Erythroblast (primary cell): ENCODE data around the gene SCNN1A.

ENCODE experiments used
- DNase-seq, 2 experiments: peaks; one replicate each; lab custom pipeline; 2025; lab: John Stamatoyannopoulos, UW
- GATA1 ChIP-seq: IDR thresholded peaks from 2 replicates; pipeline ENCODE4 v1.6.1; 2011; ENCODE audit warnings: low read depth, mild to moderate bottlenecking, control low read depth, low read length, moderate library complexity
- POLR2A ChIP-seq: IDR thresholded peaks from 2 replicates; pipeline ENCODE4 v1.6.1; 2011; ENCODE audit warnings: mild to moderate bottlenecking, low read length

SCNN1A gene

DNA sequence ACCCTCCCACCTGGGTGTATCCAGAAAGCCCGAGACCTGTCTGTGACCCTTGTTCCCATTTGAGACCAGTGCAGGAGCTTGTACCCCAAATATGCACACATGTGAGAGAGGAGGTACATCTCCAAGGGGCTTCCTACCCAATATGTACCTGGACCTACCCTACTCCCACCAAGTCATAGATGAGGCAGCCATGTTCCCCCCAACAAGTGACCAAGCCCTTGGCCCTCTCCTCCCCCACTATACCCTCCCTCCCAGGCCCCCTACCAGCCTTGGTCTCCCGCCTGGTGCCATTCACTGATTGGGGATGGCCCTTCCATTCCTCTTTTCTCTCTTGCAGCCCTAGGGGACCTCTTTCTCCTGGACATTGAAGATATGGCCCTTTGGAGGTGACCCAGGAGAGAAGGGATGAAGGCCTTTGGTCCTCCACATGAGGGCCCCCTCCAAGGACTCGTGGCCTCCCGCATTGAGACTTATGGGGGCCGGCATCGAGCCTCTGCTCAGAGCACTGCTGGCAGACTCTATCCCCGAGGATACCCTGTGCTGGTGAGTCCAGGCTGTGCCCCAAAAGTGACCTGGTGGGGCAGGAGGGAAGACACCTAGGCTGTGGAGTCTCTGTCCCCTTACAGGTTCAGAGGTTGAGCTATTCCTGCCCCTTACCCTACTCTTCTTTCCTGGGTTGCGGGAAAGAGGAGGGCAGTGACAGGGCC lies 63.4 kb downstream of the SCNN1A start:
- no peak for DNase-seq
- TF ChIP-seq POLR2A (no peak), GATA1 (no peak)

DNA sequence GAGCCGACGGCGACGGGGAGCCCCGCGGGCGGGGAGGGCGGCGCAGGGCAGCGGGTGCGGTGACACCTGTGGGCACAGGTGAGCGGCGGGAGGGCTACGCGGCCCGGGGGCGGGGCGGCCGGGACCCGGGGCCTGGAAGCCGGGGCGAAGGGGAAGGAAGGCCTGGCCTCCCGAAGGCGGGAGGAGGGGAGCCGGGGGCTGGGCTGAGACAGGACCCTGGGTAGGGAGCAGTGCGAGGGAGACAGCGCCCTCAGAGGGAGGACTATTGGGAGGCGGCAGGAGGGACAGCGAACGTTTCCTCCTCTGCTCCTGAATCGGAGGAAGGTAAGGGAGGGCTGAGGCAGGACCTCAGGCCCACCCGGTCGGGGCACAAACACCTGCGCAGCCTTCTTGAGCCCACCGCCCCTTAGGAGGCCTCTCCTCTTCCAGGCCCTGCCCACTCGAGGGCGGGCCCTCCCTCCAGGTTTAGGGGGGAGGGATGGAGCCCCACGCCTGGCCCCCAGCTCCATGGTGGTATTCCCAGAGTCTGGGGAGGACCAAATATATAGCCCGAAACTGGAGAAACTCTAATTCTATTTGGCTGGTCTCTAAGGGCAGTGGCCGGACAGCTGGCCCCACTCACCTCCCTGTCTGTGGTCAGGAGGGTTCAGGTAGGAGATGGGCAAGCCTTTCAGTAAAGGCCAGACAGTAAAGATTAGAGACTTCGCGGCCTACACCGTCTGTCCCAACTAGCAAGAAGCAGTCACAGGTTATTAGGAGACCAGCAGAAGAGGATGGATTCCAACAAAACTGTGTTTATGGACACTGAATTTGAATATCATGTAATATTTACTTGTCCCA lies 64.4 kb downstream of the SCNN1A start:
- DNase-seq, result no peak
- TF ChIP-seq GATA1 (no peak), POLR2A (no peak)

DNA sequence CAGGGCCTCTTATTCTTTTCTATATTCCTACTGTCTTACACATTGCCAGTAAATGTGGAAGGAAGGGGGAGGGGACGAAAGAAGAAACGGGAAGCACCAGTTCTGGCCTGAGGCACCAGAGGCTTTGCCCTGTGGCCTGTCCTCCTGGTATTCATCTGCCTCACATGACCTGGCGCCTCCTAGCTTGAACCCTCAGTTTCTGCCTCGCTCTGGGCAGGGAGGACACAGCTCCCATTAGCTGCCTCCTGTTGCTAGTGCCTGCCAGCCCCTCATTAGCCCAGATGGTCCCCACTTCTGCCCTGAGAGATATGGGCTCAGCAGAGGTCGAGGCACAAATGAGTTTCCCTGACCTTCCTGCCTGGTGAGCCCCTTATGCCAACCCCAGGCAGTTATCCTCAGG lies 67.8 kb downstream of the SCNN1A start:
- DNase-seq, result no peak
- no peak for TF ChIP-seq POLR2A

DNA sequence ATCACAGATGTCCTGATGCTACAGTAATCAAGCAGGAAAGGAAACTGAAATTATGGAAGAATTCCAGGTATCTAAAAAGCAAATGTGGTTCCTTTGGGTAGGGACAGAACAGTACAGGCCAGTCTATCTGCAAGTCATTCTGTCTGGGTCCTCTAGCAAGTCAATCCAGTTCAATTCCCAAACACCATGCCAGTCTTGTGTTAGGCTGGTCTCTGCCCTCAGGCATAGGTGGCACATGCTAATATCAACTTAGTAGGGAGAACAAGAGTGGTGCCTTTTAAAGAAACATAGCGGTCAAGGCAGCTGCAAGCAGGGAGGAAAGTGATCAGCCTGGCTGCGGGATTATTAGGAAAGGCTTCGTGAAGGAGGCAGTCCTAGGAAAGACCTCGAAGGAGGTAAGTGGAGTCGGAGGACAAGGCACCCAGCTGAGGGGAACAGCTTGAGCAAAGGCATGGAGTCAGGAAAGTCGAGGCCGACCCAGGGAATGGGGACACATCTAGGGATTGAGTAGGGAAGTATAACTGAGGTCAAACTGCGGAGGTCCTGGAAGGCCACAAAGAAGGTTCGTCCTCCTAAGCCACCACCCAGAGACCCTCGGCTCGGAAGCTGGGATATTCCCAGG lies 68.7 kb downstream of the SCNN1A start:
- no peak for DNase-seq
- TF ChIP-seq POLR2A (no peak), GATA1 (no peak)

DNA sequence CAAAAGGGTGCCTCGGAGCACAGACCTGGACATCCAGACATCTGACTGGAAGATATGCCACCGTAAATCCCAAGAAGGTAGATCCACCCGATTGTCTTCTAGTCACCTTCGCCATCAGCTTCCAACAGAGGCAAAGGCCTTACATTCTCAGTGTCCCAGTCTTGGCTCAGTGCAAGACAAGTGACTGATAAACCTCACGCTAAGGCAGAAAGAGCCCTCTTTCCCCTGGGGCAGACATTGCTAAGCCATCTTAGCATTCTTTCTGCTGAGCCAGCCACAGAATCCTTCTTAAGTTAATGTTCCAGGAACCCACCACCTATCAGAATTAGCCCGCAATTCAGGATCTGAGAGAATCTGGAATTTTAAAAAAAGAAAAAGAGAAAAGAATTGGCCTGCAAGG lies 69.2 kb downstream of the SCNN1A start:
- TF ChIP-seq GATA1 (no peak), POLR2A (no peak)
- DNase-seq, result no peak

DNA sequence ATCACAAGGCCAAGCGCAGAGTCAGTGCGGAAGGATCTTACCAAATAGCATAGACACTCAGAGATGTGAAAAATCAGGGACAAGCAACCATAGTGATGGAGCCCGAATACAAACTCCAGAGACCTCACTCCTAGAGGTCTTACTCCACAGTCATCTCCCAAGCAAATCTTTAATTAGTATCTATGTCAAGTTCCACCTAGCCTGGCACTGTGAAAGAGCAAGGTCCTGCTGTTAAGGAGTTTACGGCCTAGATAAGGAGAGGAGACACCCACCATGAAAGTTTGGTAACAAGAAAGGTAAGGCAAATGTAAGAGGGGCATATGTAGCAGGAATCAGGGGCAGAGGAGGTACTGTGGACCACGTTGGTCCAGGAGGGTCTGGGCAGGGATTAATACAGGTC lies 72.3 kb downstream of the SCNN1A start:
- no peak for DNase-seq
- no peak for TF ChIP-seq POLR2A
- no peak for TF ChIP-seq GATA1

DNA sequence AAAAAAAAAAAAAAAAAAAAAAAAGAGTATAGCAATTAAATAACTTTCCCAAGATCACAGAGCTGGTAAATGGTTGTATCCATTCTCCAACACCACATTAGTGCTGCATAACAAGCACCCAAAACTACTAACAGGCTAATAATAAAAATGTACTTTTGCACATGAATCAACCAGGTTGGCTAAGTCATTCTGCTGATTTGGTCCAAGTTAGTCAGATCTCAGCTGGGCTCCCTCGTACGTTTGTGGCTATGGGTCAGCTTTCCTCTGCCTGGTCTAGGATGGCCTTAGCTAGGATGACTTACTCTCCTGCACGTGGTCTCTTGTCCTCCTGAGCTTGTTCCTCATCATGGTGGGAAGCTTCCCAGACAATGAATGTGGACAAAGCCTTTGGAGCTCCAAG lies 72.7 kb downstream of the SCNN1A start:
- no peak for TF ChIP-seq GATA1
- no peak for TF ChIP-seq POLR2A
- no peak for DNase-seq

DNA sequence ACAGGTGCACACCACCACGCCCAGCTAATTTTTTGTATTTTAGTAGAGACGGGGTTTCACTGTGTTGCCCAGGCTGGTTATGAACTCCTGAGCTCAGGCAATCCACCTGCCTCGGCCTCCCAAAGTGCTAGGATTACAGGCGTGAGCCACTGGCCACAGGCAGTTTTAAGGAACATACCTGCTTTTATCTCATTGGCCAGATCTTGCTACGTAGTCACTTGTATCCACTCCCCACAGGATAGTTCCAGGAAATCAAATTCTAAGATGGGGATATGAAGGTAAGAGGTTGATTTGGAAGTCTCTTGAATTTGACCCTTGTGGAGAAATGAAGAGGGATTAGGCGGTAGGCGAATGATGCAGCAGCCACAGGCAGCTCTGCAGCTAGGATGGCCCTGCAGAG lies 73.6 kb downstream of the SCNN1A start:
- TF ChIP-seq GATA1, result no peak
- no peak for TF ChIP-seq POLR2A
- DNase-seq, result no peak

DNA sequence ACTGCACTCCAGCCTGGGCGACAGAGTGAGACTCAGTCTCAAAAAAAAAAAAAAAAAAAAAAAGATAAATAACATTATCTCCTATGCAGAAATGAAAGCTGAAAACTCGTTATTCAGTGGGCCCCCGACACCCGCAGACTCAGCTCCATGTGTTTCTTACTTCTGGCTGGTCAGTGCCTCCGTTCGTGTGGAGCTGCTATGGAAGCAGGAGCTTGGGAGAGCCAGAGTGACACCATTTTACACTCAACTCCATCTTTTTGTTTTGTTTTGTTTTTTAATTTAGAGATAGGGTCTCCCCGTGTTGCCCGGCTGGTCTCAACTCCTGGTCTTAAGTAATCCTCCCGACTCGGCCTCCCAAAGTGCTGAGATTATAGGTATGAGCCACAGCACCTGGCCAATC lies 78.2 kb downstream of the SCNN1A start:
- TF ChIP-seq GATA1, result no peak

More for the DNA sequence above, 78.2 kb downstream of the SCNN1A start:
- no peak for DNase-seq
